ENCODE measurements around the gene FAM107B. TPM values are rescaled to one million over a fixed set of nuclear protein-coding genes. Genes with fewer than 3 reads are reported as not detected.

FAM107B gene
- total and polyA plus RNA-seq, 4 donors = 24.9 to 58.1 (median 30.9) TPM

GRCh38 chr10:14507176-14507575 lies 267.5 kb downstream of the FAM107B start:
- Histone ChIP-seq H3K4me1 (ENCODE audit: control insufficient read depth in 4 of 4, insufficient read depth in 4 of 4, low read length in 3 of 4) (no peaks in the 10 kb centered on the region), H3K9ac (ENCODE audit: low read depth in 1 of 2, low read length in 2 of 2) (no peak overlapping the region), H3K9me3 (ENCODE audit: control insufficient read depth in 4 of 4, low read length in 3 of 4) (no peaks in the 10 kb centered on the region), H3K27ac (ENCODE audit: low read depth in 1 of 2, low read length in 2 of 2) (no peak overlapping the region), H3K4me3 (ENCODE audit: low read depth in 1 of 3, low read length in 3 of 3) (no peak overlapping the region), H3K27me3 (ENCODE audit: control insufficient read depth in 4 of 4, insufficient read depth in 4 of 4, low read length in 3 of 4) (no peaks in the 10 kb centered on the region), H3K36me3 (ENCODE audit: control insufficient read depth in 4 of 4, insufficient read depth in 3 of 4, low read depth in 1 of 4, low read length in 3 of 4) (peaks cover 0 to 18% (median 9%) of the 10 kb centered on the region in 4 donors)
- TF ChIP-seq EGR1 (IDR thresholded peaks at IDR 0.05; ENCODE audit: low read depth in 2 of 2) (no peak), SP1 (IDR thresholded peaks at IDR 0.05) (no peak), GABPA (IDR thresholded peaks at IDR 0.05 in 1 of 2, conservative IDR thresholded peaks at IDR 0.05 in 1 of 2) (no peak), YY1 (IDR thresholded peaks at IDR 0.05) (no peak), NR2F2 (IDR thresholded peaks at IDR 0.05) (no peak), HNF4G (IDR thresholded peaks at IDR 0.05) (no peak), RXRA (IDR thresholded peaks at IDR 0.05) (no peak), FOXA2 (IDR thresholded peaks at IDR 0.05) (no peak), HNF4A (conservative IDR thresholded peaks at IDR 0.05) (no peak), REST (IDR thresholded peaks at IDR 0.05) (no peak), TAF1 (conservative IDR thresholded peaks at IDR 0.05) (no peak), ATF3 (IDR thresholded peaks at IDR 0.05) (no peak), JUND (IDR thresholded peaks at IDR 0.05) (no peak), RAD21 (IDR thresholded peaks at IDR 0.05) (no peak), FOXA1 (IDR thresholded peaks at IDR 0.05) (no peak), MAX (IDR thresholded peaks at IDR 0.05) (no peak), ZBTB33 (IDR thresholded peaks at IDR 0.05) (no peak), CTCF (IDR thresholded peaks at IDR 0.05; ENCODE audit: low read depth, low read length, missing input control) (no peak)
- WGBS = 71% methylated on average over 6 of the region's 6 CpGs
- DNase-seq (ENCODE audit: low spot score) = no peak
